GM19351 (cell line): ENCODE data around the gene MYADM.

ENCODE experiments used
- ATAC-seq: cut with Tn5 transposase; IDR thresholded peaks from one replicate; pipeline ENCODE4 v1.9.1; 2021; ENCODE audit warnings: mild to moderate bottlenecking, moderate library complexity; ENCODE audit not compliant: unreplicated experiment

The MYADM gene

DNA sequence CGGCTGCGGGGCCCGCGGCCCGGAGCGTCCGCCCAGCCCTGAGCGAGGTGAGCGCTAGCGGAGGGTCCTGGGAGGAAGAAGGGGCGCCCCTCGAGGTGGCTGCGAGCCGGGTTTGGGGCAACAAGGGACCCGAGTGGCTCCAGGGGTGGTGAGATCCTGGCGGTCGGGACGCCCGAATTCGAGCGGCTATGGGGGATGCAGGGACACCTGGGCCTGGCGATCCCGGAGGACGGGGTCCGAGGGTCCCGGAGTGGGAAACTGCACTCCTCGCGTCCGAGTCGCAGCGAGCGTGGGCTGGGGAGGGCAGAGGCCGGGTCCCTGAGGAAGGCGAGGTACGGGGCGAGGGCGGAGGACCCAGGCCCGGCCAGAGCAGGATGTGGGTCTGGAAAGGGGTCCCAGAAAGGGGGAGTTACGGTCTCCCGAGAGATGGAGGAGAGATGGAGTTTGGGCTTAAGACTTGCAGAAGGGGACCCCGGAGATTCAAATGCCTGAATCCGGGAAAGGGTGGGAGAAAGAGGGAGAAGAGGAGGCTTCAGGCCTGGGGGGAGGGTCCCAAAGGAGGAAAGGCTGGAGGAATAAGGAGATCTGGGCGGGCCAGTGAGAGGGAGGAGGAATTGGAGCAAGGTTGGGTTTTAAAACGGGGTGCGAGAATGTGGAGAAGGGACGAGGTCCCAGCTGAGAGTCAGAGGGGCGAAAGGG is 41.9 kb downstream of the MYADM start:
- no peak for ATAC-seq

DNA sequence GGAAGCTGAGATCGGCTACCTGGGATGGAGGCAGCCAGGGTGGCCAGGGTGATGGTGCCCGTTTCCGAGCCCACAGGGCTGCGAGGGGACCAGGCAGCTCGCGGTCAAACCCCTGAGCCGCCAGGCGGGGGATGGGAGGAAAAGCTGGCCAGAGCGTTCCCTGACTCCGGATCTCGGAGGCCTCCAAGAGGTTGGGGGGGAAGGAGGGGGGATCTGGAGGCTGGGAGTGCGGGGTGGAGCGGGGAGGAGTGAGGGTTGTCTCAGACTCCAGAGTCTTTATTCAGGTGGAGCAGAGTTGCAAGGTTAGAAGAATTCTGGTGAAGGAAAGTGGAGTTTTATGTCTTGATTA is 42.5 kb downstream of the MYADM start:
- ATAC-seq = no peak

DNA sequence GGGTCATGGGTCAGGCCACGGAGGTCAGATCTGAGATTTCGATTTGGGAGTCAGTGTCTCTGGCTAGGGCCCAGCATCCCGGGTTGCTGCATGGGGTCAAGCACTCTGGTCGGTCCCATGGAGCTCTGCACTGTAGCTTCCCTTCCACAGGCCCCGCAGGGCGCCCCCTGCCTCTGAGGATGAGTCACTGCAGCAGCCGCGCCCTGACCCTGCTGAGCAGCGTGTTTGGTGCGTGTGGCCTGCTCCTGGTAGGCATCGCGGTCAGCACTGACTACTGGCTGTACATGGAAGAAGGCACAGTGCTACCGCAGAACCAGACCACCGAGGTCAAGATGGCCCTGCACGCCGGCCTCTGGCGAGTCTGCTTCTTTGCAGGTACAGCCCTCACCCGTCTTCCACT is 45.0 kb downstream of the MYADM start:
- ATAC-seq = no peak

DNA sequence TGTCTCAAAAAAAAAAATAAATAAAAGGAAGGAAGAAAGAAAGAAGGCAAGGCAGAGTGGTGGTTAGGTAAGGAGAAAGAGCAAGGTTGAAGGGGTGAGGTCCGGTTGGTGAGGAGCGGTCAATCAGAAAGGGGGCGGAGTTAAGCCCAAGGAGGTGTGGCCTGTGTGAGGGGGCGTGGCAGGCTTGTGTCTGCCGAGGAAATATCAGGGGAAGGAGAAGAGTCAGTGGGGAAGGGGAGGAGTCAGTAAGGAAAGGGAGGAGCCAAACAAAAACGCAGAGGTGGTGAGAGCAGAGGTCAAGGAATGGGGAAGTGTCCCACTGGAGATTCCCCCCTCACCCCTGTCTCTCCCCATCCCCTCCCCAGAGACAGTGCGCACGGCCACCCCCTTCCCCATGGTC is 47.3 kb downstream of the MYADM start:
- no peak for ATAC-seq

DNA sequence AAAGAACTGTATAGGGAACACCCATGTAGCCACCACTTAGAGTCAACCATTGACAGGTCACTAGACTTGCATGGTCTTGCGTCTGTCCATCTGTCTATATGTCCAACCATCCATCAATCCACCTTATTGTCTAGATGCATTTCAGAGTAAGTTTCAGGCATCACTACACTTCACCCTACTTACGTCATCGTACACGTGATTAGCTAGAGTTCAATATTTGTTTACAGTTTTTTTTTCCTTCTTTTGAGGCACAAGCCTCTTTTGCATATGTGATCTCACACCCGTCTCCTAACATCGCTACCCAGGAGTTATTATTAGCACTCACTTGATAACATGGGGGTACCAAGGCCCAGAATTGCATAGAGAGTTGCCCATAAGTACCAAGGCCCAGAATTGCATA is 48.3 kb downstream of the MYADM start:
- no peak for ATAC-seq

DNA sequence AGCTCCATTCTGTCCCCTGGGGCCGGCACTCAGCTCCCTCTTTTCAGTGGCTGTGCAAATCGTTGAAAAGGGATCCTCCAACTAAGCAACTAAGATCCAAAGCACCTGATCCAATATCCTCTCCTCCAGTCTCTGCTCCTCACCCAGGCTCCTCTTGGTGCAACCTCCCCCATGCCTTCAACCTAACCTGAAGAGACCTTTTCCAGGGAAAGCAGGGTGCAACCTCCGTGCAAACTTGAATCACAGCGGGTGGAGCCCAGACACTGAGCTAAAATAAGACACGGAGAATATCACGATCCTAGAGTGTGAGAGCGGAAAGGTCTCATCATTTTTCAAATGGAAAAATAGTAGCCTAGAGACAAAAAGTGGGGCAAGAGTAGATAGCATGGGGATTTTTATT is 49.7 kb downstream of the MYADM start:
- ATAC-seq = no peak
